ENCODE results near the gene CELA3A.
"Not testable (repeated sequence)": the region's sequence is repeated elsewhere in the genome, so short reads cannot be mapped to it uniquely, and the experiment has no call there.

GRCh38 chr1:22005261-22006149 lies 4.0 kb downstream of the CELA3A start:
- TF ChIP-seq CTCF (conservative IDR thresholded peaks at IDR 0.05; ENCODE audit: low read length): peak; percentile 49
- not testable (repeated sequence) for TF ChIP-seq EZH2phosphoT487 (IDR thresholded peaks at IDR 0.05; ENCODE audit: borderline replicate concordance)

Data from Loucy (cell line).